K562 (cell line): ENCODE measurements around the gene KIF26A.

ENCODE experiments used
- TAF1 ChIP-seq: IDR thresholded peaks from 2 replicates; pipeline ENCODE4 v1.6.1; 2011; ENCODE audit warnings: mild to moderate bottlenecking, low read length, moderate library complexity; ENCODE audit not compliant: insufficient read depth, control insufficient read depth, severe bottlenecking; ENCODE audit errors: extremely low read depth
- ZFX ChIP-seq: sonication (generic); formaldehyde crosslinking; IDR thresholded peaks from 2 replicates; pipeline ENCODE4 v1.8.0; 2022; ENCODE audit warnings: mild to moderate bottlenecking, missing genetic modification reagents, moderate library complexity

- TF ChIP-seq ZFX (CRISPR knock-in tag) (no peak), TAF1 (no peak)
Measured at GRCh38 chr14:104223101-104224041, 85.0 kb downstream of the KIF26A start.
